HepG2 (cell line): ENCODE data around the gene SRSF1. TPM values are rescaled to one million over a fixed set of nuclear protein-coding genes. Genes with fewer than 3 reads are reported as not detected.

Experiments used
- ELF1 ChIP-seq: sonication (generic); formaldehyde crosslinking; IDR thresholded peaks from 2 replicates; pipeline ENCODE4 v1.4.0; 2020; ENCODE audit warnings: missing genetic modification reagents
- ETV5 ChIP-seq: IDR thresholded peaks from 2 replicates; pipeline ENCODE4 v1.6.1; 2018; ENCODE audit warnings: missing biosample characterization, missing genetic modification reagents, inconsistent platforms, borderline replicate concordance
- FOXO4 ChIP-seq: sonication (generic); formaldehyde crosslinking; conservative IDR thresholded peaks from 2 replicates; pipeline ENCODE4 v1.8.1; 2023; ENCODE audit warnings: missing genetic modification reagents
- HOXA5 ChIP-seq: sonication (generic); formaldehyde crosslinking; IDR thresholded peaks from 2 replicates; pipeline ENCODE4 v1.4.0; 2020; ENCODE audit warnings: missing genetic modification reagents
- LRRFIP1 ChIP-seq: sonication (generic); formaldehyde crosslinking; conservative IDR thresholded peaks from 2 replicates; pipeline ENCODE4 v1.4.0; 2020; ENCODE audit warnings: missing genetic modification reagents
- MYNN ChIP-seq: sonication (generic); formaldehyde crosslinking; IDR thresholded peaks from 2 replicates; pipeline ENCODE4 v1.4.0; 2020; ENCODE audit warnings: mild to moderate bottlenecking, low read depth, missing genetic modification reagents
- NONO ChIP-seq, 2 experiments: fragments of 450-650 bp in 1 of 2; sonication (generic) in 1 of 2; formaldehyde crosslinking in 1 of 2; IDR thresholded peaks in 1 of 2; conservative IDR thresholded peaks in 1 of 2; 2 replicates each; pipeline versions ENCODE4 v1.6.1 to v1.8.0; 2017 to 2022; ENCODE audit warnings: mild to moderate bottlenecking in 1 of 2, missing genetic modification reagents in 1 of 2, moderate library complexity in 1 of 2
- PAXIP1 ChIP-seq: sonication (generic); formaldehyde crosslinking; conservative IDR thresholded peaks from 2 replicates; pipeline ENCODE4 v1.4.0; 2020; ENCODE audit warnings: mild to moderate bottlenecking, missing genetic modification reagents, moderate library complexity
- SMAD3 ChIP-seq: sonication (generic); formaldehyde crosslinking; IDR thresholded peaks from 2 replicates; pipeline ENCODE4 v1.4.0; 2020; ENCODE audit warnings: missing genetic modification reagents
- TARDBP ChIP-seq: sonication (generic); formaldehyde crosslinking; IDR thresholded peaks from 2 replicates; pipeline ENCODE4 v1.8.0; 2022; ENCODE audit warnings: mild to moderate bottlenecking, missing genetic modification reagents
- TIGD3 ChIP-seq: sonication (generic); formaldehyde crosslinking; IDR thresholded peaks from 2 replicates; pipeline ENCODE4 v1.5.1; 2020; ENCODE audit warnings: mild to moderate bottlenecking, missing genetic modification reagents, borderline replicate concordance
- ZMYM4 ChIP-seq: sonication (generic); formaldehyde crosslinking; IDR thresholded peaks from 2 replicates; pipeline ENCODE4 v1.8.1; 2023; ENCODE audit warnings: mild to moderate bottlenecking, missing genetic modification reagents
- ZNF24 ChIP-seq: fragments of 450-650 bp; IDR thresholded peaks from 2 replicates; pipeline ENCODE4 v1.6.1; 2017; ENCODE audit warnings: antibody characterized with exemption, mild to moderate bottlenecking
- ZNF263 ChIP-seq: sonication (generic); formaldehyde crosslinking; IDR thresholded peaks from 2 replicates; pipeline ENCODE4 v1.4.0; 2020; ENCODE audit warnings: missing genetic modification reagents
- ZNF597 ChIP-seq: sonication (generic); formaldehyde crosslinking; IDR thresholded peaks from 2 replicates; pipeline ENCODE4 v1.5.0; 2020; ENCODE audit warnings: missing genetic modification reagents
- polyA plus RNA-seq, 8 experiments: library from polyadenylated mRNA; depleted of rRNA in 3 of 8; stranded (reverse) in 7 of 8; unstranded in 1 of 8; fragments of >200 nt; fragmentation: Illumina TruSeq in 4 of 8; extraction: Trizol in 4 of 8; gene quantifications; 2 replicates each; pipeline versions ENCODE4 v1.2.1 to v1.2.3, GENCODE V29; 2011 to 2016; ENCODE audit warnings: low read depth in 4 of 8, missing spikeins in 1 of 8, mixed read lengths in 1 of 8; ENCODE audit not compliant: insufficient read depth in 1 of 8
- total RNA-seq, 5 experiments: library from RNA; depleted of rRNA; stranded (reverse); fragments of >200 nt; fragmentation: Illumina TruSeq; extraction: Trizol; gene quantifications; 2 replicates each; pipeline ENCODE4 v1.2.3, GENCODE V29; 2016; ENCODE audit warnings: low read depth in 1 of 5
- TF ChIP-seq, protein P1 (sequence below): sonication (generic); formaldehyde crosslinking; IDR thresholded peaks from 2 replicates; pipeline ENCODE4 v1.4.0; 2020; ENCODE audit warnings: missing genetic modification reagents, borderline replicate concordance

The SRSF1 gene
- total and polyA plus RNA-seq, 2 of the 13 experiments (the other 11 are each of a cell fraction or from before 2014, with no cell fraction given) = 142 to 445 TPM

DNA sequence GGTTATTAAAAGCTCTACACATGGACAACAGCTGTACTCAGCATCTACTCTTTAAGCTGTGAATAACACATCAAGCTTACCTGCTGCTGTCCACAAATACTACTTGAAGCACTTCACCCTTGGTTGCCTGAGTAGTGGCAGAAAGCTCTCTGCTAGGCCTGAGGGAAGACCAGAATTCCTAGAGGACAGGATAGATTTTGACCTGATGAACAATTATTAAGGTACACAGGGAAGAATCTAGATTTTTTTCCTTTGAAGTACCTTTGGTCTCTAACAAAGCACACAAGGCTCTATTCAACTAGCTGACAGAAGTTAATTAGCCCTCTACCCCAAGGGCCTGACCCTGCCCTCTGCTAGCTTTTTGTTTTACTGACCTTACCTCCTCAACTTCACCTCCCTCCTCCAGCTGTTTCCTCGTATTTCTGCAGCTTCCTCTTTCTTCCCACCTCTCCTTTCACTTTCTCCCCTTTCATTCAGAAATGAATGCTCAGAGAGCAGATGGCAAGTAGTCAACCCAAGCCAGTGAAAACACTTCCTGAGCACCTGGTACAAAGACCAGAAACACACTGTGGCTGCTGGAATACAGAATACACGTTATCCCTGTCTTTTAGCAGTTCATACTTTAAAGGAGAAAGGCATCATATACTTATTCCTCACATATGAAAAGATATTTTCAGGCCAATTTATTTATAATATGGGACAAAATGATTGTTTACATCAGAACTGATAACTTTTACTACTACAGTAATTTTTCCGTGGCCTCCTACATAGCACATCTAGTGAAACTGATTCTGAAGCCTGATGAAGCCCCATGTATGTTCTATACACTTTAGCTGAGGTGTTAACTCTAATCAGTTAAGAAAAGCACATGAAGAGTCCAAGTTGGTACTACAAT lies 13.3 kb downstream of the SRSF1 start (continued):
- no peak for TF ChIP-seq TIGD3 (CRISPR knock-in tag)
- TF ChIP-seq, protein P1, sequence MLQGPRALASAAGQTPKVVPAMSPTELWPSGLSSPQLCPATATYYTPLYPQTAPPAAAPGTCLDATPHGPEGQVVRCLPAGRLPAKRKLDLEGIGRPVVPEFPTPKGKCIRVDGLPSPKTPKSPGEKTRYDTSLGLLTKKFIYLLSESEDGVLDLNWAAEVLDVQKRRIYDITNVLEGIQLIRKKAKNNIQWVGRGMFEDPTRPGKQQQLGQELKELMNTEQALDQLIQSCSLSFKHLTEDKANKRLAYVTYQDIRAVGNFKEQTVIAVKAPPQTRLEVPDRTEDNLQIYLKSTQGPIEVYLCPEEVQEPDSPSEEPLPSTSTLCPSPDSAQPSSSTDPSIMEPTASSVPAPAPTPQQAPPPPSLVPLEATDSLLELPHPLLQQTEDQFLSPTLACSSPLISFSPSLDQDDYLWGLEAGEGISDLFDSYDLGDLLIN (CRISPR knock-in tag) = no peak
- TF ChIP-seq ZMYM4 = no peak
- TF ChIP-seq HOXA5 (CRISPR knock-in tag) = no peak
- no peak for TF ChIP-seq LRRFIP1 (CRISPR knock-in tag)
- no peak for TF ChIP-seq MYNN
- no peak for TF ChIP-seq ZNF597 (CRISPR knock-in tag)
- TF ChIP-seq SMAD3 (CRISPR knock-in tag) = no peak
- TF ChIP-seq ETV5 = peak; percentile 69; the same call in 1 of the 2 replicates
- no peak for TF ChIP-seq ZNF24
- peak; percentile 52 for TF ChIP-seq PAXIP1 (CRISPR knock-in tag)
- peak; percentile 31; the same call in 1 of the 2 replicates for TF ChIP-seq ELF1 (CRISPR knock-in tag)
- no peak for TF ChIP-seq TARDBP (CRISPR knock-in tag)
- TF ChIP-seq NONO (IDR thresholded peaks at IDR 0.05) = no peak
- peak; percentile 70 for TF ChIP-seq NONO (CRISPR knock-in tag; conservative IDR thresholded peaks at IDR 0.05)
- TF ChIP-seq FOXO4 (CRISPR knock-in tag) = no peak
- 0 out of 2 replicates have a peak, but pooled peaks have one; percentile 13 for TF ChIP-seq ZNF263 (CRISPR knock-in tag)
